Endothelial cell of umbilical vein (primary cell): ENCODE data around the gene INPP5E. TPM values are rescaled to one million over a fixed set of nuclear protein-coding genes. Genes with fewer than 3 reads are reported as not detected.

Experiments
- BruUV-seq: library from RNA; stranded (reverse); fragments of 400-500 nt; replicated peaks from 2 replicates; lab custom pipeline; 2021; lab: Mats Ljungman, UMichigan
- CTCF ChIA-PET: fragments of 300-600, 350-600 bp; sonication (Branson Sonifier 250); formaldehyde crosslinking; loops from one replicate; lab custom pipeline; 2021; ENCODE audit warnings: antibody characterized with exemption, inconsistent platforms; lab: Charles Lee
- POLR2A ChIA-PET: fragments of 300-600, 350-600 bp; sonication (Branson Sonifier 250); formaldehyde crosslinking; loops from one replicate; lab custom pipeline; 2021; ENCODE audit warnings: antibody characterized with exemption, inconsistent platforms; lab: Charles Lee
- DNase-seq: peaks from one replicate; pipeline ENCODE4 v3.0.0-alpha.2; 2011; ENCODE audit warnings: low read depth, low spot score
- FAIRE-seq: peaks from 2 replicates; lab custom pipeline; 2011; peaks lifted over from hg19 to GRCh38; lab: Jason Lieb, UNC
- H2AFZ ChIP-seq: 2 replicates; pipeline ENCODE4 v1.6.0; 2012; ENCODE audit warnings: low read depth, low read length, control low read depth, inconsistent platforms
- H3K27ac ChIP-seq: 2 replicates; pipeline ENCODE4 v1.5.1; 2011; ENCODE audit warnings: low read depth, mild to moderate bottlenecking, control low read depth, low read length, moderate library complexity; ENCODE audit not compliant: insufficient read depth
- H3K27me3 ChIP-seq, 2 experiments: 2 replicates each; pipeline versions ENCODE4 v1.6.0 to v1.6.1; 2011; ENCODE audit warnings: low read length in 2 of 2, mixed read lengths in 1 of 2; ENCODE audit not compliant: control insufficient read depth in 2 of 2, insufficient read depth in 2 of 2
- H3K36me3 ChIP-seq, 2 experiments: 2 replicates in 1 of 2; 3 replicates in 1 of 2; pipeline ENCODE4 v1.5.1; 2011; ENCODE audit warnings: low read length in 2 of 2, mild to moderate bottlenecking in 1 of 2, moderate library complexity in 1 of 2; ENCODE audit not compliant: control insufficient read depth in 2 of 2, insufficient read depth in 2 of 2; ENCODE audit errors: extremely low read depth in 1 of 2
- H3K4me1 ChIP-seq: 3 replicates; pipeline ENCODE4 v1.5.1; 2011; ENCODE audit warnings: mild to moderate bottlenecking, low read length; ENCODE audit not compliant: control insufficient read depth, insufficient read depth; ENCODE audit errors: extremely low read depth
- H3K4me2 ChIP-seq: 2 replicates; pipeline ENCODE4 v1.6.1; 2011; ENCODE audit warnings: low read length, control low read depth, mixed read lengths; ENCODE audit not compliant: insufficient read depth
- H3K4me3 ChIP-seq, 3 experiments: fragments of 200-600 bp in 1 of 3; sonication (generic), shearing (Covaris generic) in 1 of 3; replicated peaks in 1 of 3; 2 replicates each; pipeline ENCODE4 v1.5.1; 2011 to 2016; ENCODE audit warnings: control low read depth in 3 of 3, low read length in 3 of 3, mild to moderate bottlenecking in 2 of 3, inconsistent platforms in 1 of 3, low read depth in 1 of 3, moderate library complexity in 1 of 3; ENCODE audit not compliant: insufficient read depth in 1 of 3
- H3K79me2 ChIP-seq: 2 replicates; pipeline ENCODE4 v1.6.0; 2012; ENCODE audit warnings: low read length, inconsistent platforms; ENCODE audit not compliant: control insufficient read depth, insufficient read depth
- H3K9ac ChIP-seq: replicated peaks from 2 replicates; pipeline ENCODE3; 2011; ENCODE audit warnings: low read length, control low read depth; ENCODE audit not compliant: insufficient read depth; ENCODE audit errors: extremely low read depth
- H3K9me1 ChIP-seq: replicated peaks from 3 replicates; pipeline ENCODE4 v1.6.0; 2011; ENCODE audit warnings: mild to moderate bottlenecking, low read length; ENCODE audit not compliant: control insufficient read depth, insufficient read depth; ENCODE audit errors: extremely low read depth
- H3K9me3 ChIP-seq: replicated peaks from 2 replicates; pipeline ENCODE4 v1.5.1; 2012; ENCODE audit warnings: low read length, inconsistent platforms; ENCODE audit not compliant: control insufficient read depth, insufficient read depth
- H4K20me1 ChIP-seq: replicated peaks from 2 replicates; pipeline ENCODE3; 2011; ENCODE audit warnings: mild to moderate bottlenecking, low read length; ENCODE audit not compliant: control insufficient read depth, insufficient read depth; ENCODE audit errors: extremely low read depth
- CTCF ChIP-seq, 2 donors: IDR thresholded peaks; 1 replicate in 1 of 2; 2 replicates in 1 of 2; pipeline ENCODE4 v1.5.1; 2011; ENCODE audit warnings: low read length in 2 of 2, mild to moderate bottlenecking in 2 of 2, moderate library complexity in 2 of 2, control low read depth in 1 of 2, inconsistent platforms in 1 of 2, low read depth in 1 of 2; ENCODE audit not compliant: insufficient read depth in 1 of 2; ENCODE audit errors: extremely low read depth in 1 of 2
- EZH2 ChIP-seq: IDR thresholded peaks from 2 replicates; pipeline ENCODE4 v1.6.1; 2012; ENCODE audit warnings: borderline replicate concordance, low read depth, mild to moderate bottlenecking, moderate library complexity, low read length, inconsistent platforms; ENCODE audit not compliant: severe bottlenecking
- FOS ChIP-seq: IDR thresholded peaks from 2 replicates; pipeline ENCODE4 v1.6.1; 2011; ENCODE audit warnings: mild to moderate bottlenecking, low read length, moderate library complexity, borderline replicate concordance; ENCODE audit not compliant: insufficient read depth
- GATA2 ChIP-seq: IDR thresholded peaks from 2 replicates; pipeline ENCODE4 v1.7.0; 2011; ENCODE audit warnings: low read depth, mild to moderate bottlenecking, moderate library complexity, mixed read lengths, low read length; ENCODE audit not compliant: insufficient read length, insufficient read depth
- JUN ChIP-seq: IDR thresholded peaks from 2 replicates; pipeline ENCODE4 v1.6.1; 2011; ENCODE audit warnings: borderline replicate concordance, low read depth; ENCODE audit not compliant: insufficient read length, insufficient read depth
- MAX ChIP-seq: IDR thresholded peaks from 2 replicates; pipeline ENCODE4 v1.6.1; 2011; ENCODE audit not compliant: insufficient read depth, insufficient read length
- MYC ChIP-seq: IDR thresholded peaks from one replicate; pipeline ENCODE4 v1.6.1; 2011; ENCODE audit warnings: mild to moderate bottlenecking, low read depth, low read length
- POLR2A ChIP-seq: IDR thresholded peaks from 2 replicates; pipeline ENCODE4 v1.6.1; 2012; ENCODE audit warnings: low read depth, mild to moderate bottlenecking, control low read depth, low read length
- POLR2AphosphoS5 ChIP-seq: IDR thresholded peaks from 2 replicates; pipeline ENCODE4 v1.6.1; 2012; ENCODE audit warnings: low read depth, mild to moderate bottlenecking, control low read depth, low read length, moderate library complexity; ENCODE audit not compliant: insufficient read depth
- dilution Hi-C: fragments of 300-500 bp; cut with MboI; formaldehyde crosslinking; loops from one replicate; pipeline ENCODE4 v1.15.0; 2019; ENCODE audit warnings: low sequenced_read_pairs; ENCODE audit not compliant: extremely low pct_ligation_motif_present
- intact Hi-C: fragments of 100-400 bp; cut with micrococcal nuclease; formaldehyde crosslinking; loops from one replicate; pipeline ENCODE4 v1.10.0; 2022
- polyA plus RNA-seq, 4 experiments: library from polyadenylated mRNA; depleted of rRNA in 3 of 4; stranded (reverse) in 3 of 4; unstranded in 1 of 4; fragments of >200 nt; gene quantifications; 2 replicates each; pipeline versions ENCODE4 v1.2.1 to v1.2.3, GENCODE V29; 2011 to 2012; ENCODE audit warnings: missing spikeins in 1 of 4
- total RNA-seq: library from RNA; stranded (reverse); gene quantifications from 2 replicates; pipeline ENCODE4 v1.2.3, GENCODE V29; 2021

INPP5E gene
- total and polyA plus RNA-seq, 2 donors (not counting 3 experiments of a cell fraction or from before 2014, with no cell fraction given), result 15.0 to 24.5 TPM

GRCh38 chr9:136443087-136443486 is 3.4 kb upstream of the INPP5E start:
- peaks cover 15 to 53% of the 10 kb centered on the region in 2 experiments for H3K36me3 ChIP-seq
- BruUV-seq, result no TSS peak
- H3K27me3 ChIP-seq, result no peaks in the 10 kb centered on the region
- dilution Hi-C loops, result no loop called here
- intact Hi-C loops, result no loop called here
- no peaks in the 10 kb centered on the region for H4K20me1 ChIP-seq
- no peak overlapping the region for H2AFZ ChIP-seq
- no peaks in the 10 kb centered on the region for H3K9me3 ChIP-seq
- no peak overlapping the region for H3K9ac ChIP-seq
- POLR2A ChIA-PET, result no interaction called here
- no peak overlapping the region for H3K27ac ChIP-seq
- FAIRE-seq, result no peak
- no peak for DNase-seq
- H3K9me1 ChIP-seq, result no peaks in the 10 kb centered on the region
- CTCF ChIA-PET, result no interaction called here
- peaks cover 14% of the 10 kb centered on the region for H3K79me2 ChIP-seq
- no peak overlapping the region for H3K4me2 ChIP-seq
- H3K4me1 ChIP-seq, result peaks cover 2% of the 10 kb centered on the region
- TF ChIP-seq POLR2A (no peak), POLR2AphosphoS5 (no peak), CTCF (IDR thresholded peaks at IDR 0.05; ENCODE audit: extremely low read depth in 1 of 2, insufficient read depth in 1 of 2, low read depth in 1 of 2, low read length in 2 of 2) (no peak), GATA2 (no peak), FOS (no peak), EZH2 (no peak), MYC (no peak), MAX (no peak), JUN (no peak)
- no peak overlapping the region for H3K4me3 ChIP-seq
